DMS53 treated with DMSO at 0.1 percent for 48 hours (cell line): ENCODE measurements around the gene CALML6.
"Not testable (repeated sequence)": the region's sequence is repeated elsewhere in the genome, so short reads cannot be mapped to it uniquely, and the experiment has no call there.

Experiments used
- DNase-seq: peaks from one replicate; lab custom pipeline; 2025; ENCODE audit not compliant: unreplicated experiment; lab: John Stamatoyannopoulos, UW

The CALML6 gene

DNA sequence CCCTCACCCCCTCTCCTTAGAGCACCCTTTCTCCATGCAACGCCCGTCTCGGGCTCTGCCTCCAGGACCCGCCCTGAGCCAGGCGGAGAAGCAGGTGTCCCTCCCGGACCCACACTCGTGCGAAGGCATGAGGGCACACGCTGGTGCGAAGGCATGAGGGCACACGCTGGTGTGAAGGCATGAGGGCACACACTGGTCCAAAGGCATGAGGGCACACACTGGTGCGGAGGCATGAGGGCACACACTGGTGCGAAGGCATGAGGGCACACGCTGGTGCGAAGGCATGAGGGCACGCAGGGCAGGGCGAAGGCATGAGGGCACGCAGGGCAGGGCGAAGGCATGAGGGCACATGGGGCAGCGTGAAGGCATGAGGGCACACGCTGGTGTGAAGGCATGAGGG, 9.8 kb downstream of the CALML6 start:
- DNase-seq: no peak

DNA sequence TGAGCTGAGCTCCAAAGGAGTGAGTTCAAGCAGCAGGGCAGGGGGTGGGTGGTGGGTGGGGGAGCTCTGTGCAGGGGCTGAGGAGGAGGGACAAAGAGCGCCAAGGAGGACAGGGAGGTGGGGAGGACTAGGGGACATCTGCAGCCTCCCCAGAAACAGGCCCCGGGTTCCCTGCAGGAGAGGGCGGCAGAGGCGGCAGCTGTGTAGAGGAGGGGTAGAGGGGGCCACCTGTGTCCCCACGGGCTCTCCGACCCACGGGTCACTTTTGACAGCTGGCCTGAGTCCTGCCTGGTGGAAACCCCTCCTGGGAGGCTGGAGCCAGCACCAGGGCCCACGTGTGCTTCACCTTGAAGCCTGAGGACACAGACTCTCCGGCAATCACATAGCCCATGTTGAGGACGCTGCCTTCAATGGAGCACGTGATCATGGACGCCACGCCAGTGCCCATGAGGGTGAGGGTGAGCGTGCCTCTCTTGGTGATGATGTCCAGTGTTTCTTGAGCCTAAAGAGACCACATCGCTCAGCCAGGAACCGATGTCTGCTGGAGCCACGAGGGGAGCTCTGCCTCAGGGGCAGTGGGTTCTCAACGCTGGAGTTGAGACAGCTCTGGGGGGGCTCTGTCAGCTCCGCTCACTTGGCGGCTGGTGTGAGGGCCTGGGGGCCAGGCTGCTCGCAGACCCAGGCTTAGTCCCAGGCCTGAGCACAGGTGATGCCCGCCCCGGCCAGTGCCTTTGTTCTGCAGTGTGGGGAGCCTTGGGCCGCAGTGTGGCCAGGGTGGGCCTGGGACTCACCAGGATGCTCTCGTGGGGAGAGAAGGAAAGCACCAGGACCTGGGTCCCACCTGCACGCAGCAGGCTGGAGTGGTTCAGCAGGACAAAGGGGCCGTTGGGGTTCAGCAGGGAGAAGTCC, 10.6 kb downstream of the CALML6 start:
- DNase-seq: no peak

DNA sequence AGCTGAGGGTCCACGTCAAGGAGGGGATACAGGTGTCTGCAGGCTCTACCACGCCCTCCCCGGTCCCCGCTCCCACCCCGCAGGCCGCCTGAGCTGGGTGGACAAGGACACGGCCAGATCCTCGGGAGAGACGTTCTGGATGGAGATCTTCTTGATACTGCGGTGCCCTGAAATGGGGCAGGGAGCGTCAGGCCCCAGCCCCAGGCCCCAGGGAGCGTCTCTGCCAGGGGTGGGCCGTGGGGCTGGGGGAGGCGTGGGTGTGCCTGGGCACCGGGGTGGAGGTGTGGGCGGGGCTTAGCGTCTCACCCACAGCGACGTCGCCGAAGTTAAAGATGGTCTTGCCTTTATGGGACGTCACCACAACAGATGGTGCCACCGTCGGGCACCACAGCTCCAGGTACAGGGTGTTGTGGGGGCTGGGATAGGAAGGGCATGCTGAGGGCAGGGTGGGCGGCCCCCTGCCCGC, 11.3 kb downstream of the CALML6 start:
- DNase-seq: no peak

DNA sequence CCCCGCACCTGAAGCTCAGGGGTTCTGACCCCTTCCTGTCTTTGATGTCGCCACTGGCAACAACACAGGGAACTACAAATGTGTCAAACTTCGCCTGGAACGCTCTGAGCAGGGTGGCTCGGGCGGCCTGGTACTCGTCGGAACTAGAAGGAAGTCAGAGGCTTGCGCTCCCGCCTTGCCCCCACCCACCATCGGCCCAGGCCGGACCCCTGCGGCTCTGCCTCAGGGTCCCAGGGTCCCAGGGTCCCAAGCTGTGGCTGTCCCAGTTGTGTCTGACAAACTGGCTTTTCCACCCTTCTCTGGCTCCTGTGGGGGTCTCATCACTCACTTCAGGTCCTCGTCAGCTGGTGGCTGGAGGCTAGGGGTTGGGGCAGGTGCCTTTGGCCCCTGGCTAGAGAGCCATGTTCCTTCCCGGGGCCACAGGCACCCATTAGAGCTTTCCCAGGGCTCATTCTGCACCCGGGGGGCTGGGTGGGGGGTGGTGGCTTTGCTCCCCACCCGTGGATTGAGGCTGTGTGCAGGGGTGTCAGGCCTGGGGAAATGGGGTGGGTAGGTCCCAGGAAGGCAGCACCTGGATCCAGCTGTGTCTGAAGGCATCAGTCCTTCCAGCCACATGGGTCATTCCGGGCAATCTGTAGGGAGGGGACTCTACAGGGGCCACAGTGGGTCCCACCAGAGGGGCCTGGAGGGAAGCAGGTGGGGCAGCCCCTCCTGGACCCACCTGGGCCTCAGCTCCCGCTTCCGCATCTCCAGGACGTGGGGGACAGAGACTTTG, 12.0 kb downstream of the CALML6 start:
- DNase-seq: no peak

DNA sequence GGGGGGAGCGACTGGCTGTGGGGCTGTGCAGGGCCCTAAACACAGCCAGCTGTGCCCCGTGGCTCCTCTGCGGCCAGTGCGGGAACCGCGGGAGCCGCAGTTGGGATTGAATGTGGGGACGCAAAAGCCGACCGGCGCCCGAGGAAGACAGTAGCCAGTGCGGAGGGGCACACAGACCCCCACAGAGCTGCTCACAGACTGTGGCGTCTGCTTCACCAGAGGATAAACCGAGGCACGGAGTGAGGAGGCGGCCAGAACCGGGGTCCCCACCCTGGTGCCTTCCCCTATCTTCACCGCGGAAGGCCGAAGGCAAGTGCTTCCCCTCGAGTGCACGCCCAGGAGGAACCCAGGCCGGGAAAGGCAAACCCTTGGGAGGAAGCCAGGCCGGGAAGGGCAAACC, 12.7 kb downstream of the CALML6 start:
- DNase-seq: no peak

DNA sequence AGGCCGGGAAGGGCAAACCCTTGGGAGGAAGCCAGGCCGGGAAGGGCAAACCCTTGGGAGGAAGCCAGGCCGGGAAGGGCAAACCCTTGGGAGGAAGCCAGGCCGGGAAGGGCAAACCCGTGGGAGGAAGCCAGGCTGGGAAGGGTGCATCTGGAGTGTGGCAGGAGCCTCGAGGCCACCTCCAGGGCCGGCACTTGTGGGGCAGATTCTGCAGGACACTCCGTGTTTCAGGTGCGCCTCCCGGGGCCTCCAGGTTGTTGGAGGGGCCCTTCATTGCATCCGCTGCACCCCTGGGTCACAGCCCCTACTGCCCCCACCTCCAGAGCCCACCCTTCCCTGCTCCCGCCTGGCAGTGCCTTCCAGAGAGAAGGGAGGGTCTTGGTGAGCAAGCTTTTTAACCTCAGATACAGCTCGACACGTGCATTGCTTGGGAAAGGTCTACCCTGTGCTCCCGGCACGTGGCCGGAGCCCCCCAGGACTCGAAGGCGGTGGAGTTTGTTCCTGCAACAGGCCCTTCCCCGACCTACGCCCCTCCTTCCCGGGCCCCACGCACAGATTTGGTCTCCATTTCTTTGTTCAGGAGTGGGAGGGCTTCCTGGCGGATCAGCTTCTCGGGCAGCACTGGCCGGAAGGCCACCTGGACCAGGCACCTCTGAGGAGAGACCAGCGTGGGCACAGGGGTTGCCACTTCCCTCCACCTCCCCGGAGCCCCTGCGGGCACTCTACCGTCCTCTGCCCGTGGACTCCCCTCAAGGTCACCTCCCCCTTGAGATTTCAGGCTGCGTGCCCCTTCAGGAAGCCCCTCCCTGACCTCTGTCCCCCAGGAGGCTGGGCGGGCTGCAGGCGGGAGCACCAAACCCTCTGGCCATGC, 13.4 kb downstream of the CALML6 start:
- no peak for DNase-seq

DNA sequence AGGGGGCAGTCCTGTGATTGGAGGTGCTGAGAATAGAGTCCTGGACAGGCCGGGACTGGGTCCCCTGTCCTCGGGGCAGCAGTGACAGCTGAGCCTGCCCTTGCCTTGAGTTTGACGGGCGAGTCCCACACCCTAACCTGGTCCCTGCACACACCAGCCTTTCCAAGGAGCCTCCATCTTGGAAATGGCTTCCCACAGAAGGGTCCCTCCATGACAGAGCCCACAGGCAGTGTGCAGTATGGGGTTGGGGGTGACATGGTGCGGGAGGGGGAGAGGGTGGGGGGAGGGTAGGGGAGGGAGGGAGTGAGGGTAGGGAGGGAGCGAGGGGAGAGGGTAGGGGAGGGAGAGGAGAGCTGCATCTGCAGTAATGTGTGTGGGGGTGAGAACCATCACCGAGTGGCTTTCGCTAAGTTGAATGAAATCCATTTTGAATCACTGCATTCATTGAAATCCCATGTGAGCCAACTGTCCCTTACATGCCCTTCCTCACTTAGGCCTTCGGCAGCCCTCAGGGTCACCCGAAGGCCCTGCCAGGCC, 14.1 kb downstream of the CALML6 start:
- DNase-seq: no peak

DNA sequence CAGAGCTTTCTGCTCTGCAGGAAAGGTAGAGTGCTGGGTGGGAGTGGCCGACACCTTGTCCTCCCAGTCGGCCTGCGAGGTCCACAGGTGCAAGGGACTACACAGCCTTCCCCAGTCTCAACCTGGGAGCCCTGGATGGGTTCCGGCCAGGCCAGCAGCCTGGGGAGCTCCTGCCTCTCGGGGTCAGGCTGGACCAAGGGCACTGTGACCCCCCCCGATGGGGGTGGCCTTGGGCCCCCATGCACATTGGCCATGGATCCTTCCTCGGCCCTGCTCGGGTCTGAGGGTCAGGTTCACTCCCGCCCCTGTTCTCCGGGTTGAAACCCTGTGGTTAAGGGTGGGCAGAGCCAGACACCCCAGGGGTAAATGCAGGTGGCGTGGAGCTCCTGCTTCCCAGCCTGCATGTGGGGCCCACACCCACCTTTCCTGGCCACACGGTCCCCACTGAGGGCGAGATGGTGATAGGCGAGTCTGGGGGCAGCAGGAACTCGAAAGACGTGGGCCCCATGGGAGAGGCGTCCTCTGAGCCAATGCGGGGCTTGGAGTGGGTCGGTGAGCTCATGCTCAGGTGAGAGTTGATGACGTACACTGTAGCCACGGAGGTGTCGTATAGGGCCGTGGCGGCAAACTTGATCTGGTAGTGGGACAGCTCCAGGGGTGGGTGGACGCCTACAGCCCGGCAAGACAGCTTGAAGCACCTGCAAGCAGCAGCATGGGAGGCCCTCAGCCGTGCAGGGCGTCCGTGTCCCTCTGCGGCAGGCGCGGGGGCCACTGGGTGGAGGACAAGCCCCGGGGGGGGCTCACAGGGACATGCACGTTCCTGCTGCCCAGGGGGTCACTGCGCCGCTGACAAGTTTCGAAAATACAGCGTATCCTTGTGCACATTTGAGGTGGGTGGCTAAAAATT, 14.8 kb downstream of the CALML6 start:
- no peak for DNase-seq

DNA sequence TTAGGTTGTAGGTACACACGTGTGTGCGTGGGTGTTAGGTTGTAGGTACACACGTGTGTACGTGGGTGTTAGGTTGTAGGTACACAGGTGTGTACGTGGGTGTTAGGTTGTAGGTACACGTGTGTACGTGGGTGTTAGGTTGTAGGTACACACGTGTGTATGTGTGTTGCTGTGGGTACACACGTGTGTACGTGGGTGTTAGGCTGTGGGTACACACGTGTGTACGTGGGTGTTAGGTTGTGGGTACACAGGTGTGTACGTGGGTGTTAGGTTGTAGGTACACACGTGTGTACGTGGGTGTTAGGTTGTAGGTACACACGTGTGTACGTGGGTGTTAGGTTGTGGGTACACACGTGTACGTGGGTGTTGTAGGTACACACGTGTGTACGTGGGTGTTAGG, 19.8 kb downstream of the CALML6 start:
- not testable (repeated sequence) for DNase-seq

DNA sequence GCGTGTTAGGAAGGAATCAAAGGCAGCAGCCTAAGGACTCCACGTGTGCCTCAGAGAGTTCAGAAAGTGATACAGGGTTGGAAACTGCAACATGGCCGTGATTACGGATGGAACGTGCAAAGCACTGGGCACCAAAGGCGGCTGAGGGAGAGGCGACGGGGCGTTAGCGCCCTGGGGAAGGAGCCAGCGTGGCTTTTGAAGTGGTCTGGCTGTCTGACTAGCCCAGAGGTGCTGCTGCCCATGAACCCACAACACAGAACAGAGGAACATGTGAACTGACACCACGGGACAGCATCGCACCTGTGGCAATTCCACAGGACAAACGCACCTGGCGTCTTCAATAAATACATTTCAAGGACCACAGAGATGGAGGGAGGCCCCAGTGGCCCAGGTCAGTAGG, 22.0 kb downstream of the CALML6 start:
- DNase-seq: no peak

DNA sequence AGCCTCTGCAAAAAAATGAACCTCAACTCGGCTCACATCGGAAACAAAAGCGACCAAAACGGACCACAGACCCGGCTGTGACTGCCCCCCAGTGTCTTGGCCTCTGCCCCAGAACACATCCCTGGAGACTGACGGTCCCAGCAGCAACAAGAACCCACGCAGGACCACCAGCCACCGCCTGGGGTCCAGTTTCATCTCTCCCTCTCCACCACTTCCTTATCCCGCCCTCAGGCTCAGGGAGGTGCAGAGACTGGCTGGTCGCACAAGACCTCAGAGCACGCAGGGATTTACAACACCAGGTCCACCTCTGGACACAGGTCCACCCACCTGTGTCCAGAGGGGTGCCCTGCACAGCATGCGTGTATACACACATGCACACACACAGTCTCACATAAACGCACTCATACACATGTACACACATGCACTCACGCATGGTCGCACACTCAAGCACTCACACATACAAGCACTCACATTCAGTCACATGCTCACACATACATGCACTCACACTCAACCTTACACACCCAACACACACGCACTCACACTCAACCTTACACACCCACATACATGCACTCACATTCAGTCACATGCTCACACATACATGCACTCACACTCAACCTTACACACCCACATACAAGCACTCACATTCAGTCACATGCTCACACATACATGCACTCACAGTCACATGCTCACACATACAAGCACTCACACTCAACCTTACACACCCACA, 22.7 kb downstream of the CALML6 start:
- no peak for DNase-seq

DNA sequence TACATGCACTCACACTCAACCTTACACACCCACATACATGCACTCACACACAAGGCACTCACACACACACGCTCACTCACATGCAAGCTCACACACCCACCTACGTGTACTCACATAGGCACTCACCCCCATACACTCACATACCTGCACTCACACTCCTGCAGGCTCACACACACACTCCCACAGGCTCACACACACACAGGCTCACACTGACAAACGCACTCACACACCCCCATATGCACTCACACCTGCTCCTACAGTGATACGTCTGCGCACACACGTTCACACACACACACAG, 23.2 kb downstream of the CALML6 start:
- DNase-seq: no peak

DNA sequence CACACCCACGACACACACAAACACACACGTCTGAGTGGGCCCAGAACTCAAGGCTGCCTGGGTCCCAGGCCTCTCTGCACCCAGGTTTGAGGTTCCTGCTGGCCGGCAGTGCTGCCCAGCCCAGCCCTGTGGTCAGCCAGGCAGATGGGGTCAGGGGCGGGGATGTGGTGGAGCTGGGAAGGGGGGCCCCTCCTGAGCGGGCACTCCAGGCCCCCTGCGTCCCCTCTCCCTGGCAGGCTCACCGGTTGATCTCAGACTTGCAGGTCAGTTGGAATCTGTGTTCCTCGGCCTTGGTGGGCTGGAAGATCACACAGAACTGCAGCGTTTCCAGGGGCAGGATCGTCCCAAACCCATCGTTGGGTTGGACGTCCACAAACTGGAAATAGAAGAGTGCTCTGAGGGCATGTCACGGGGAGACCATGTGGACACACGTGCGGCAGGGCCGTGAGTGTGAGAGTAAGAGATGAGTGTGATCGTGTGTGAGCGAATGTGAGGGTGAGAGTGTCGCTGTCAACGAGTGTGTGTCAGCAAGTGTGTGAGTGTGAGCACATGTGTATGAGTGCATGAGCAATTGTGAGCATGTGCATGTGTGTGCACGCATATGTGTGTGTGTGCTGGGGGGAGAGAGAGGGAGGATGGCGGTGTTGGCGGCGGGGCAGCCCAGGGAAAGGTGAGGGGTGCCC, 23.7 kb downstream of the CALML6 start:
- DNase-seq: no peak

DNA sequence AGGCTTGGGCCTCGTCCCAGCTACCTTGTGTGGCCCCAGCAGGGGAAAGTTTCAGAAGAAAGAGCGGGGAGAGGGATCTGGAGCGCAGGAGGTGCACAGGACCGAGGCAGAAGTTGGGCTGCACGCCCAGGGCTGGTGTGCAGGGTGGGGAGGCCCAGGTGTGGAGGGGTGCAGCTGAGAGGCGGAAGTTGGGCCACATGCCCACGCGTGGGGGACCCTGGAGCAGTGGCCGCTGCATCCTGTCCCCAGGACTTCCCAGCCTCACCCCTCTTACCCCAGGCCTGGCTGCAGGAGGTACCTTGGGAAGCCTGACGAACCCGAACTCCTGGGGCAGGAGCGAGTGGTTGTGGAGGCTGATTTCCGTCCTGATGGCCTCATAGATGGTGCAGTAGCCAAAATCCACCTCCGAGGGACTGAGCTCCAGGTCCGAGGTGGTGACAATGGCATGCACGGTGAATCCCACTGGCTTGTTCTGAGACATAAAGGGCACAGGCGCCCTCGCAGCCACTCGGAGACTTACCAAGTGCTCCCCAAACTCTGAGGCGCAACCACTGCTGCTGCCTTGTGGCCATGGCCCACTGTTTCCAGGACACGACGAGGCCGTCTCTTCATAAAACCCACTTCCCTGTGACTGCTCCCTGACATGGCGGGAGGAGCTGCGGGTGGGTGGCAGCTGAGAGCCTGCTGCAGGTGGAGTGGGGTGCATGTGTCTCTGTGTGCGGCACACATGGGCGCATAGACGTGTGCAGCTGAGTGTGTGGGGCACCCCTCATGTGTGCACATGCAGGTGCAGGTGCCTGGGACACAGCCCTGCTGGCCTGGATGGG, 24.4 kb downstream of the CALML6 start:
- DNase-seq: no peak

DNA sequence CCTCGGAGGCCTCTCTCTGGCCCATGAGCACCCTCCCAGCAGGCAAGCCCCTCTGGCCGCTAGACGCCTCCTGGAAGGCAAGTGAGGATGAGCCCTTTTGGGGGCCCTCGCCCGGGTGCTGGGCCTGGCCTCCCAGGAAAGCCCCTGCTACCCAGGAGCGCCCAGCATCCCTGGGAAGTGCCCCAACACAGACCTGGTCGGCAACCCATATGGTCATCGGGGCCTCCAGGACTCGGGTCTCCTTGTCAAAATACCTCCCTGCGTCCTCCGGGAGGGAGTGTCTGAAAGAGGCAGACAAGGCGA, 25.0 kb downstream of the CALML6 start:
- DNase-seq: no peak

DNA sequence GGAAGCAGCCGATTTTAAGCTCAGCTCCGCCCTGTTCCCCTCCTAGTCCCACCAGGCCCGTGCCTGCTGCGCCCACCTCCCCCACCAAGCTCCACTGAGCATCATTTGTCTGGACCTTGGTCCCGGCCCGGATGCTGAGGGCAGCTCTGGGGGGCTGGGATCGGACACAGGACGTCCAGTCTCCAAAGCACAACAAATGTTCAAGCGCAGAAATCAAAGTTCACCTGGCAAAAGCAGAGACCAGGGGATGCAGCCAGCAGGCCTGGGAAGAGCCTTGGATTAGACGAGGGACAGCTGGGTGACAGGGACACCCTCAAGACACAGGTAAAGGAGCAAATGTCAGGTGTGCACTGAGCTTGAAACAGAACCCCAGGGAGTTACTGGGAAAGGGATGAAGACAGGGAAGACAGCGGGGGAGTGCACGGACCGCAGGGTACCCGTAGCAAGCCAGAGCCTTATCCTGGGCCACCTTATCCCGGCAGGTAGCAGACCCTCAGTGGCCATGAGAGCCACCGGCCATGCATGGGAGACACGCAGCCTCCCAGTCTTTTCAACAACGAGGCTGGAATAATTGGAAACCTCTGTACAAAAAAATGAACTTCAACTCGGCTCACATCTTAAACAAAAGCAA, 26.3 kb downstream of the CALML6 start:
- DNase-seq: no peak

DNA sequence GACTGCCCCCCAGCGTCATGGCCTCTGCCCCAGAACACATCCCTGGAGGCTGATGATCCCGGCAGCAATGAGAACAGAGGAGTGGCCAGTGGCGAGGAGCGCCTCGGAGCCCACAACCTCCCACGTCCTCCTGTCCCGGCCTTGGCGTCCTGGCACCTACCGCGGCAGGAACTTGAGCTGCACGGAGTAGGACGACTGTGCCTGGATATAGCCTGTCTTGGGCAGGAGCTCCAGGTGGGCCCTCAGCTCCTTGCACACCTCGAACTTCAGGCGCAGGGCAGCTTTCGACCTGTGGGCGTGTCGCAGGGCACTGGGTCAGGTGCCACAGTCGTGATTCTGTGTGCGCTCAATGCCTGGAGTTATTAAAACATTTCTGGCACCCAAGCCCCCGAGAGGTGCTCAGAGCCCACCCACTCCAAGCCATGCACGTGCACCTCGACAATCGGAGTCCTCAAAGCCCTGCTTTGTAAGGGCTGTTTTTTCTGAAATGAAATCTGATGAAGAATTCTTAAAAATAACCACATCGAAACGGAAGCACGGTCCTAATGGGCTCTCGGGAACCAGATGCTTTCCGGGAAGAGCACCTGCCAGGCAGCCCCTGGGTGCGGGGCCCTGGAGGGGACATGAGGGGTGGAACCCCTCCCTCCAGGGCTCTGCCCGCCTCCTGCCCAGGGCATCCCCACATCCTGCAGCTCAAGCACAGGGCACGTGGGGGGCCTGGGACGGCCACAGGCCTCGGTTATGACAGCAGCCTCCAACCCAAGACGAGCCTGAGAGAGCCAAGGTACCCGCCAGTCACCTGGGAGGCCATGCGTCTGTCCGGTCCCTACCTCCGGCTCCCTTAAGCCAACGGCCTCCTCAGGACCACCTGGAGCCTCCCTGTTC, 27.1 kb downstream of the CALML6 start:
- no peak for DNase-seq
